ENCODE results near the gene NEGR1. TPM values are rescaled to one million over a fixed set of nuclear protein-coding genes. Genes with fewer than 3 reads are reported as not detected.

The NEGR1 gene
- total and polyA plus RNA-seq, 9 of the 15 experiments (the other 6 are each of a cell fraction or from before 2014, with no cell fraction given): not detected

- no peaks in the 10 kb centered on the region for H3K9me3 ChIP-seq (replicated peaks; ENCODE audit: control insufficient read depth, insufficient read depth, low read depth, low read length)
- no TSS peak for BruUV-seq (replicated peaks)
- no peaks in the 10 kb centered on the region for H3K36me3 ChIP-seq (ENCODE audit: control insufficient read depth, insufficient read depth, low read length)
- no peaks in the 10 kb centered on the region for H3K27me3 ChIP-seq (ENCODE audit: control insufficient read depth in 2 of 2, insufficient read depth in 2 of 2, low read length in 2 of 2)
- no peak overlapping the region for H2AFZ ChIP-seq (ENCODE audit: low read depth, low read length)
- H3K27ac ChIP-seq (ENCODE audit: extremely low read depth, low read depth, low read length): no peak overlapping the region
- intact Hi-C loops (cut with micrococcal nuclease) (no loop called here), in situ Hi-C loops (cut with MboI) (no loop called here)
- H3K4me1 ChIP-seq (replicated peaks in 1 of 2; ENCODE audit: control insufficient read depth in 2 of 2, insufficient read depth in 2 of 2, low read length in 2 of 2): no peaks in the 10 kb centered on the region
- H3K4me2 ChIP-seq (ENCODE audit: insufficient read depth, low read length): no peak overlapping the region
- H3K79me2 ChIP-seq (ENCODE audit: control insufficient read depth, insufficient read depth, low read length): no peaks in the 10 kb centered on the region
- no peak overlapping the region for H3K9ac ChIP-seq (ENCODE audit: insufficient read depth in 1 of 2, low read depth in 2 of 2, low read length in 2 of 2)
- ChIA-PET POLR2A (no interaction called here), CTCF (ENCODE audit: low intra/inter-chr PET ratio) (no interaction called here)
- 0% methylated on average over 3 of the region's 3 CpGs for WGBS (ENCODE audit: insufficient coverage, low coverage, missing lambda C conversion rate)
- H3K4me3 ChIP-seq: no peak overlapping the region
- FAIRE-seq (no peak), DNase-seq (ENCODE audit: extremely low read depth in 1 of 4, low spot score in 3 of 4) (no peak), ATAC-seq (no peak)
- no peaks in the 10 kb centered on the region for H3K9me1 ChIP-seq (ENCODE audit: control insufficient read depth, insufficient read depth, low read length)
- H4K20me1 ChIP-seq (replicated peaks; ENCODE audit: control insufficient read depth, insufficient read depth, low read length): no peaks in the 10 kb centered on the region
- TF ChIP-seq HNRNPH1 (optimal IDR thresholded peaks at IDR 0.05; ENCODE audit: low read depth, low read length) (no peak), ZFP30 (CRISPR knock-in tag; IDR thresholded peaks at IDR 0.05; ENCODE audit: borderline replicate concordance) (no peak), ZNF518B (CRISPR knock-in tag; IDR thresholded peaks at IDR 0.05) (no peak), TOE1 (IDR thresholded peaks at IDR 0.05; ENCODE audit: borderline replicate concordance) (no peak), TOE1 (CRISPR knock-in tag; IDR thresholded peaks at IDR 0.05; ENCODE audit: borderline replicate concordance, low read depth) (no peak), MAFK (IDR thresholded peaks at IDR 0.05; ENCODE audit: low read length) (no peak), GABPB2 (CRISPR knock-in tag; conservative IDR thresholded peaks at IDR 0.05) (no peak), ZNF449 (CRISPR knock-in tag; IDR thresholded peaks at IDR 0.05) (no peak), RBM22 (IDR thresholded peaks at IDR 0.05; ENCODE audit: low read depth, low read length, poor library complexity, severe bottlenecking) (no peak), SIRT6 (IDR thresholded peaks at IDR 0.05; ENCODE audit: low read depth, low read length) (no peak), RAD51 (IDR thresholded peaks at IDR 0.05; ENCODE audit: borderline replicate concordance, low read depth) (no peak), SRSF9 (IDR thresholded peaks at IDR 0.05; ENCODE audit: borderline replicate concordance, low read depth, low read length) (no peak)
- TF ChIP-seq, protein P1, sequence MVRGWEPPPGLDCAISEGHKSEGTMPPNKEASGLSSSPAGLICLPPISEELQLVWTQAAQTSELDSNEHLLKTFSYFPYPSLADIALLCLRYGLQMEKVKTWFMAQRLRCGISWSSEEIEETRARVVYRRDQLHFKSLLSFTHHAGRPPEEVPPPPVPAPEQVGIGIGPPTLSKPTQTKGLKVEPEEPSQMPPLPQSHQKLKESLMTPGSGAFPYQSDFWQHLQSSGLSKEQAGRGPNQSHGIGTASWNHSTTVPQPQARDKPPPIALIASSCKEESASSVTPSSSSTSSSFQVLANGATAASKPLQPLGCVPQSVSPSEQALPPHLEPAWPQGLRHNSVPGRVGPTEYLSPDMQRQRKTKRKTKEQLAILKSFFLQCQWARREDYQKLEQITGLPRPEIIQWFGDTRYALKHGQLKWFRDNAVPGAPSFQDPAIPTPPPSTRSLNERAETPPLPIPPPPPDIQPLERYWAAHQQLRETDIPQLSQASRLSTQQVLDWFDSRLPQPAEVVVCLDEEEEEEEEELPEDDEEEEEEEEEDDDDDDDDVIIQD (CRISPR knock-in tag; IDR thresholded peaks at IDR 0.05): no peak
- TF ChIP-seq, protein P2, sequence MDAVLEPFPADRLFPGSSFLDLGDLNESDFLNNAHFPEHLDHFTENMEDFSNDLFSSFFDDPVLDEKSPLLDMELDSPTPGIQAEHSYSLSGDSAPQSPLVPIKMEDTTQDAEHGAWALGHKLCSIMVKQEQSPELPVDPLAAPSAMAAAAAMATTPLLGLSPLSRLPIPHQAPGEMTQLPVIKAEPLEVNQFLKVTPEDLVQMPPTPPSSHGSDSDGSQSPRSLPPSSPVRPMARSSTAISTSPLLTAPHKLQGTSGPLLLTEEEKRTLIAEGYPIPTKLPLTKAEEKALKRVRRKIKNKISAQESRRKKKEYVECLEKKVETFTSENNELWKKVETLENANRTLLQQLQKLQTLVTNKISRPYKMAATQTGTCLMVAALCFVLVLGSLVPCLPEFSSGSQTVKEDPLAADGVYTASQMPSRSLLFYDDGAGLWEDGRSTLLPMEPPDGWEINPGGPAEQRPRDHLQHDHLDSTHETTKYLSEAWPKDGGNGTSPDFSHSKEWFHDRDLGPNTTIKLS (IDR thresholded peaks at IDR 0.05; ENCODE audit: borderline replicate concordance, low read depth): no peak
Observed at GRCh38 chr1:71850936-71851335, 431.4 kb downstream of the NEGR1 start.
